Lung (tissue), 13 donors: ENCODE results near the gene CRTAP. TPM values are rescaled to one million over a fixed set of nuclear protein-coding genes. Genes with fewer than 3 reads are reported as not detected.

Experiments
- ATAC-seq: fragments of 200-7000 bp; cut with Tn5 transposase; one replicate; pipeline ENCODE4 v1.9.1; 2020; ENCODE audit warnings: moderate number of reproducible peaks; ENCODE audit not compliant: insufficient read depth, low FRiP score
- DNase-seq, 3 donors: peaks; one replicate each; pipeline ENCODE4 v3.0.0-alpha.2; 2013 to 2017
- H3K27ac ChIP-seq, 2 donors: one replicate each; pipeline ENCODE4 v1.5.1; 2013; ENCODE audit warnings: mild to moderate bottlenecking in 2 of 2, moderate library complexity in 2 of 2, control low read depth in 1 of 2, inconsistent platforms in 1 of 2, low read depth in 1 of 2, low read length in 1 of 2
- H3K27me3 ChIP-seq, 3 donors: one replicate each; pipeline ENCODE4 v1.5.1; 2013; ENCODE audit warnings: low read length in 2 of 3; ENCODE audit not compliant: control insufficient read depth in 3 of 3, insufficient read depth in 3 of 3
- H3K36me3 ChIP-seq, 4 donors: one replicate each; pipeline ENCODE4 v1.5.1; 2013; ENCODE audit warnings: low read length in 4 of 4, mild to moderate bottlenecking in 1 of 4, moderate library complexity in 1 of 4; ENCODE audit not compliant: control insufficient read depth in 4 of 4, insufficient read depth in 4 of 4
- H3K4me1 ChIP-seq, 5 donors: one replicate each; pipeline ENCODE4 v1.5.1; 2013; ENCODE audit warnings: low read length in 5 of 5, mild to moderate bottlenecking in 2 of 5, moderate library complexity in 1 of 5; ENCODE audit not compliant: control insufficient read depth in 5 of 5, insufficient read depth in 5 of 5
- H3K4me3 ChIP-seq: one replicate; pipeline ENCODE4 v1.5.1; 2013; ENCODE audit warnings: mild to moderate bottlenecking, control low read depth, moderate library complexity
- H3K9ac ChIP-seq, 2 donors: one replicate each; pipeline ENCODE4 v1.5.1; 2013; ENCODE audit warnings: low read length in 2 of 2, control low read depth in 1 of 2; ENCODE audit not compliant: insufficient read depth in 1 of 2
- H3K9me3 ChIP-seq, 4 donors: one replicate each; pipeline ENCODE4 v1.5.1; 2013; ENCODE audit warnings: low read length in 3 of 4, mild to moderate bottlenecking in 1 of 4, moderate library complexity in 1 of 4; ENCODE audit not compliant: control insufficient read depth in 4 of 4, insufficient read depth in 3 of 4
- CTCF ChIP-seq: IDR thresholded peaks from 2 replicates; pipeline ENCODE4 v1.5.1; 2012; ENCODE audit warnings: mild to moderate bottlenecking; ENCODE audit errors: control extremely low read depth, extremely low read depth
- WGBS, 2 donors: extraction: QIAGEN DNeasy Blood & Tissue Kit; methylation state at CpG; one replicate each; pipeline ENCODE4 v1.1.7; 2013; 5-methylcytosine and 5-hydroxymethylcytosine counted together
- polyA plus RNA-seq, 2 donors: library from polyadenylated mRNA; stranded (reverse); fragments of 200-250 nt; gene quantifications; one replicate each; pipeline ENCODE4 v1.2.1, GENCODE V29; 2013
- small RNA-seq: library from RNA; depleted of rRNA; stranded (forward); fragments of <200 nt; gene quantifications from one replicate; pipeline ENCODE3, GENCODE V24; 2014; ENCODE audit warnings: low replicate concordance
- total RNA-seq, 2 donors: library from RNA; depleted of rRNA in 1 of 2; stranded (reverse); fragments of >200 nt in 1 of 2; gene quantifications; one replicate each; pipeline ENCODE4 v1.2.1, GENCODE V29; 2014 to 2021
- donor health status: control.
- donor health status: control.
- donor health status: Bipolar disorder and iron deficiency.
- donor health status: healthy.
- donor health status: DM: yes; HTN: yes; CAD: no.

The CRTAP gene
- total and polyA plus RNA-seq, 4 donors: 78.4 to 233 (median 143) TPM

- ATAC-seq (no peak), DNase-seq (no peak)
- TF ChIP-seq CTCF: no peak
- no peak overlapping the region for H3K27ac ChIP-seq
- H3K4me3 ChIP-seq: no peak overlapping the region
- 65 to 82% methylated on average over 3 of the region's 3 CpGs for WGBS, 2 donors
- H3K4me1 ChIP-seq: no peaks in the 10 kb centered on the region
- no peaks in the 10 kb centered on the region for H3K9me3 ChIP-seq
- H3K9ac ChIP-seq: no peak overlapping the region
- no peaks in the 10 kb centered on the region for H3K36me3 ChIP-seq
- H3K27me3 ChIP-seq: no peaks in the 10 kb centered on the region
These were observed 82.7 kb downstream of the CRTAP start for GRCh38 chr3:33196538-33196937.

Small RNA genes lying within 50 kb of the gene (small RNA-seq; reads per million reads assigned to genes)
- gene AC123900.1 (not detected), gene RN7SL296P (not detected), gene SUMO2P10 (not detected)

Other genes starting within 250 kb of the CRTAP start
- 1 to 10 TPM in 1 of 2 donors, under 1 TPM in 1; 0.71 to 2.9 TPM for gene CCR4, start 162.4 kb upstream of the CRTAP start, total RNA-seq
- 1 to 10 TPM in 1 of 2 donors, under 1 TPM in 1; 0.04 to 1.0 TPM for gene CCR4, start 162.4 kb upstream of the CRTAP start, polyA plus RNA-seq
- gene GLB1, start 16.9 kb upstream of the CRTAP start, total RNA-seq: 10 to 100 TPM; 38.6 to 89.8 TPM
- 10 to 100 TPM; 13.9 to 47.3 TPM for gene GLB1, start 16.9 kb upstream of the CRTAP start, polyA plus RNA-seq
- gene TMPPE, start 16.9 kb upstream of the CRTAP start, total RNA-seq: 10 to 100 TPM in 1 of 2 donors, 1 to 10 TPM in 1; 8.4 to 16.5 TPM
- gene TMPPE, start 16.9 kb upstream of the CRTAP start, polyA plus RNA-seq: 1 to 10 TPM; 1.4 to 2.1 TPM
- gene SUSD5, start 104.8 kb downstream of the CRTAP start, total RNA-seq: 1 to 10 TPM; 1.8 to 2.9 TPM
- under 1 TPM; 0.17 to 0.30 TPM for gene SUSD5, start 104.8 kb downstream of the CRTAP start, polyA plus RNA-seq
- 10 to 100 TPM in 1 of 2 donors, 1 to 10 TPM in 1; 9.4 to 28.7 TPM for gene FBXL2, start 163.4 kb downstream of the CRTAP start, total RNA-seq
- gene FBXL2, start 163.4 kb downstream of the CRTAP start, polyA plus RNA-seq: 1 to 10 TPM; 2.4 to 3.7 TPM